ENCODE measurements around the gene PSMF1.

DNA sequence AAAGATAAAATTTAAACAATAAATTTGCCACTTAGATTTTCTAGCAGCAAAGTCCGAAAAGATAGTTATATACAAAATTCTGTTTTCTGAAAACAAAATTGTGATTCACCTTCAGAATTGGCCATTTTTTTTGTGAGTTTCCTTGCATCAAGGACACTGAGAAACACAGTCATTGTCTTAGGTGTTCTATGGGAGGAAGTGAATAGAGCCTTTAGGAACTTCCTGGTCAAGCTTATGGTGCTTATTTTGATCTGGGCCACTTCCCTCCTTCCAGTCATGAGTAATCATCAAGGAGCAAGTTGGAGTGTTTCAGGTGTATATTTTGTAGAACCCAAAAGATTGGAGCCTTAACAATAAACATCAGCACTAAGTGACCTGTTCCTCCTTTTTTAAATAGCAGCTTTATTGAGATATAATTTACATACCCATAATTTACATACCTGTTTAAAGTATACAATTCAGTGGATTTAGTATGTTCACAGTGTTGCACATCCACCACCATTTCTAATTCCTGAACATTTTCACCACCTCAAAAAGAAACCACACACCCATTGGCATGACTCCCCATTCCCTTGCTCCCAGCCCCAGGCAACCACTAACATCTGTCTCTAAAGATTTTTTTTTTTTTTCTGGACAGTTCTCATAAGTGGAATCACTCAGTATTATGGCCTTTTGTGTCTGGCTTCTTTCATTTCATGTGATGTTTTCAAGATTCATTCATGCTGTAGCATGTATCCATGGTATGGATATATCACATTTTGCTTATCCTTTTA is 48.7 kb downstream of the PSMF1 start:
- TF ChIP-seq SIN3A (IDR thresholded peaks at IDR 0.05; ENCODE audit: borderline replicate concordance, insufficient read depth, low read length) (no peak), POLR2AphosphoS5 (IDR thresholded peaks at IDR 0.05; ENCODE audit: low read depth, low read length) (no peak), TAF1 (IDR thresholded peaks at IDR 0.05; ENCODE audit: borderline replicate concordance, insufficient read depth, low read length) (no peak), FOXP2 (optimal IDR thresholded peaks at IDR 0.05; ENCODE audit: borderline replicate concordance, extremely low read depth, extremely low read length, insufficient read depth) (no peak)
- TF ChIP-seq, protein P1, sequence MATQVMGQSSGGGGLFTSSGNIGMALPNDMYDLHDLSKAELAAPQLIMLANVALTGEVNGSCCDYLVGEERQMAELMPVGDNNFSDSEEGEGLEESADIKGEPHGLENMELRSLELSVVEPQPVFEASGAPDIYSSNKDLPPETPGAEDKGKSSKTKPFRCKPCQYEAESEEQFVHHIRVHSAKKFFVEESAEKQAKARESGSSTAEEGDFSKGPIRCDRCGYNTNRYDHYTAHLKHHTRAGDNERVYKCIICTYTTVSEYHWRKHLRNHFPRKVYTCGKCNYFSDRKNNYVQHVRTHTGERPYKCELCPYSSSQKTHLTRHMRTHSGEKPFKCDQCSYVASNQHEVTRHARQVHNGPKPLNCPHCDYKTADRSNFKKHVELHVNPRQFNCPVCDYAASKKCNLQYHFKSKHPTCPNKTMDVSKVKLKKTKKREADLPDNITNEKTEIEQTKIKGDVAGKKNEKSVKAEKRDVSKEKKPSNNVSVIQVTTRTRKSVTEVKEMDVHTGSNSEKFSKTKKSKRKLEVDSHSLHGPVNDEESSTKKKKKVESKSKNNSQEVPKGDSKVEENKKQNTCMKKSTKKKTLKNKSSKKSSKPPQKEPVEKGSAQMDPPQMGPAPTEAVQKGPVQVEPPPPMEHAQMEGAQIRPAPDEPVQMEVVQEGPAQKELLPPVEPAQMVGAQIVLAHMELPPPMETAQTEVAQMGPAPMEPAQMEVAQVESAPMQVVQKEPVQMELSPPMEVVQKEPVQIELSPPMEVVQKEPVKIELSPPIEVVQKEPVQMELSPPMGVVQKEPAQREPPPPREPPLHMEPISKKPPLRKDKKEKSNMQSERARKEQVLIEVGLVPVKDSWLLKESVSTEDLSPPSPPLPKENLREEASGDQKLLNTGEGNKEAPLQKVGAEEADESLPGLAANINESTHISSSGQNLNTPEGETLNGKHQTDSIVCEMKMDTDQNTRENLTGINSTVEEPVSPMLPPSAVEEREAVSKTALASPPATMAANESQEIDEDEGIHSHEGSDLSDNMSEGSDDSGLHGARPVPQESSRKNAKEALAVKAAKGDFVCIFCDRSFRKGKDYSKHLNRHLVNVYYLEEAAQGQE (IDR thresholded peaks at IDR 0.05; ENCODE audit: insufficient read depth in 1 of 2, low read depth in 2 of 2, low read length in 2 of 2) = no peak

Measured in PFSK-1 (cell line).